Subcutaneous abdominal adipose tissue (tissue), 5 donors: ENCODE data around the gene EMC1.
"Not testable (repeated sequence)": the region's sequence is repeated elsewhere in the genome, so short reads cannot be mapped to it uniquely, and the experiment has no call there.

Experiments used
- H3K27ac ChIP-seq: one replicate; pipeline ENCODE4 v1.7.0; 2013; ENCODE audit warnings: low read depth, mild to moderate bottlenecking, inconsistent platforms, low read length, moderate library complexity
- H3K27me3 ChIP-seq, 5 donors: one replicate each; pipeline ENCODE4 v1.7.0; 2013; ENCODE audit warnings: low read length in 5 of 5, inconsistent platforms in 1 of 5; ENCODE audit not compliant: control insufficient read depth in 5 of 5, insufficient read depth in 4 of 5
- H3K36me3 ChIP-seq, 5 donors: one replicate each; pipeline ENCODE4 v1.7.0; 2013; ENCODE audit warnings: low read length in 5 of 5; ENCODE audit not compliant: control insufficient read depth in 5 of 5, insufficient read depth in 5 of 5
- H3K4me1 ChIP-seq, 5 donors: one replicate each; pipeline ENCODE4 v1.7.0; 2013; ENCODE audit warnings: low read length in 5 of 5, mild to moderate bottlenecking in 3 of 5, moderate library complexity in 1 of 5; ENCODE audit not compliant: control insufficient read depth in 5 of 5, insufficient read depth in 5 of 5
- H3K4me3 ChIP-seq, 5 donors: one replicate each; pipeline ENCODE4 v1.7.0; 2013; ENCODE audit warnings: low read length in 5 of 5, low read depth in 1 of 5
- H3K9ac ChIP-seq, 5 donors: one replicate each; pipeline ENCODE4 v1.7.0; 2013; ENCODE audit warnings: low read length in 5 of 5, mild to moderate bottlenecking in 4 of 5, moderate library complexity in 3 of 5
- H3K9me3 ChIP-seq, 5 donors: one replicate each; pipeline ENCODE4 v1.7.0; 2013; ENCODE audit warnings: low read length in 5 of 5; ENCODE audit not compliant: control insufficient read depth in 5 of 5
- donor health status: healthy.
- donor health status: healthy.
- donor health status: healthy.
- donor health status: healthy.
- donor health status: healthy.

Gene EMC1

DNA sequence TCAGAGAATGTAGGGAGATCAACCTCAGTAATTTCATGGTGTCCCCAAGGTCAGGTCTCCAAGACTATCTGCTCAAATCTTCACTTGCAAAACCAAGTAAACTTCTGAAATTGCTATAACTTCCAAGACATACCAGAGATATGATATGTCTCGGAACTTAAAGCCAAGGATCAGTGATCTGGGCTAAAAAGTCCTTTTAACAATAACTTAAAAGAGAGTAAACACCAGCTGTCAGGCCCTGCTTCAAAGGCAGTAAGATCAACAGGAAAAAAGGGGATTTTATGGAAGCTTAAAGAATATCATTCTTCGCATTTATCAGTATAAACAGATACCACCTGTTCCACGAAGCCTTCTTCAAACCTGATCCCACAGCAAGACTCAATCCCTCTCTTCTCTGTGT lies 55.0 kb downstream of the EMC1 start:
- Histone ChIP-seq H3K27ac (no peak overlapping the region), H3K4me1 (no peaks in the 10 kb centered on the region), H3K36me3 (peaks cover 62 to 89% (median 77%) of the 10 kb centered on the region in 5 donors), H3K9me3 (no peaks in the 10 kb centered on the region), H3K27me3 (no peaks in the 10 kb centered on the region), H3K9ac (no peak overlapping the region), H3K4me3 (no peak overlapping the region)

DNA sequence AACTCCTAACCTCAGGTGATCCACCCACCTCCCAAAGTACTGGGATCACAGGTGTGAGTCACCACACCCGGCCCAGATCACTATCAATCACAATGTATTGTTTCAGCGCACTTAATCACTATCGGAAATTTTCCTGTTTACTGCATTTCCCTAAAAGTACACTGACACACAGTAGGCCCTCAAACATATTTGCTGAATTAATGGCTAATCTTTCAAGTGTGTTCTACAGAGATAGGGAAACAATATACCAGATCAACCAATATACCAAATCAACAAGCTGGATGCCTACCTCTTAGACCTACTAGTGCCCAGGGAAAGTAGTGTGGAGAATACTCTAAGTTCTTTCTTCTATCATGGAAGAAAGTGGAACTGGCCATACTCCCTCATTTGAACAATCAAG lies 58.3 kb downstream of the EMC1 start:
- H3K36me3 ChIP-seq, result peaks cover 62 to 91% (median 76%) of the 10 kb centered on the region in 5 donors

DNA sequence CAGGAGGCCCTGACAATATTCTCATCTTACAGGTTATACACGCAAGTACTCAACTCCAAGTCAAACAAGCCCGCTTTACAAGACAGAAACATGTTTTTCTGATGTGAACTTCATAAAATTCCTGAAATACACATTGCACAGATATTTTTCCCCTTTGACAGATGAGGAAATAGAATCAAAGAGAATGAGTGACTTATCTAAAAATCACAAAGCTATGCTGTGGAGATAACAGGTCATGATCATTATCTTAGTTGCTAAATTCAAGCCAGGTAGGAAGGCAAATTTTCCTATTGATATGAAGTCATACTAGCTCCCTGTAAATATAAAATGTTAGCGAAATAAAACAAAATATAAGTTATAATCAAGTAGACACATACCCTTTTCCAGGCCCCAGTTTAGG lies 59.5 kb downstream of the EMC1 start:
- Histone ChIP-seq H3K36me3 (peaks cover 60 to 88% (median 72%) of the 10 kb centered on the region in 5 donors), H3K27me3 (no peaks in the 10 kb centered on the region), H3K27ac (no peak overlapping the region), H3K4me3 (no peak overlapping the region), H3K9me3 (no peaks in the 10 kb centered on the region), H3K4me1 (peaks cover 0 to 12% (median 0%) of the 10 kb centered on the region in 5 donors), H3K9ac (no peak overlapping the region)

More for the DNA sequence above, 58.3 kb downstream of the EMC1 start:
- Histone ChIP-seq H3K4me1 (peaks cover 0 to 12% (median 0%) of the 10 kb centered on the region in 5 donors), H3K9me3 (no peaks in the 10 kb centered on the region), H3K4me3 (no peak overlapping the region), H3K27ac (no peak overlapping the region), H3K27me3 (no peaks in the 10 kb centered on the region), H3K9ac (no peak overlapping the region)

DNA sequence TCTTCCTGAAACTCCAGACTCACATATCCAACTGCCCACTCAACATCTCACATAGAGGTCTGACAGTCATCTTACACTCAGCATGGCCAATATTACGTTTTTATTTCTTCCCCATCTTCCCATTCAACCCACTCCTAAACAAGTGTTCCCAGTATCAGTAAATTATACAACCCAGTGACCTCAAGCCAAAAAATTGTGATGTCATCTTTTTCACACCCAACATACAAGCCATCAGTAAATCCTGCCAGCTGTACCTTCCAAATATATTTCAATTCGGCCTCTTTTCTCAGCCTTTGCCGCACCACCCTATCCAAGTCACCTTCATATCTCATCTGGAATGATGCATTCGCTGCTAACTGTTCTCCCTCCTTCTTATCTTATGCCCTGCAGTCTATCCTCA lies 60.9 kb downstream of the EMC1 start:
- H3K4me1 ChIP-seq, result peaks cover 0 to 12% (median 0%) of the 10 kb centered on the region in 5 donors
- no peaks in the 10 kb centered on the region for H3K9me3 ChIP-seq
- no peak overlapping the region for H3K4me3 ChIP-seq
- no peak overlapping the region for H3K27ac ChIP-seq
- H3K27me3 ChIP-seq, result no peaks in the 10 kb centered on the region
- H3K9ac ChIP-seq, result no peak overlapping the region
- H3K36me3 ChIP-seq, result peaks cover 55 to 87% (median 70%) of the 10 kb centered on the region in 5 donors

DNA sequence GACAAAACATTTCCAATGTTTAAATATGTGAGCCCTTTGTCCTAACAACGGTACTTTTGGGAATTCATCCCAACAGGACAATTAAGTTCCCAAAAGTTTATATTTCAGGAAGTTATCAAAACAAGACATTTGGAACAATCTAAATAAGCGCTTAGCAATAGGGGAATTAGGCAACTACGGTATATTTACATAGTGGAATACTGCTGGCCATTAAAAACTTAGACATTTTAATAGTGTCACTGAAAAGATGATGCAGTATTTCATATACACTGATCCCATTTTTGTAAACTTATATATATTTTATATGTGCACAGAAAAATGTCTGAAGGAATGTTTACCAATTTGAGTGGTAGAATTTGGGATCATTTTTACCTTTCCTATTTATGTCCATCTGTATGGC lies 62.1 kb downstream of the EMC1 start:
- Histone ChIP-seq H3K4me1 (peaks cover 0 to 12% (median 0%) of the 10 kb centered on the region in 5 donors), H3K27ac (no peak overlapping the region), H3K9me3 (no peaks in the 10 kb centered on the region), H3K27me3 (no peaks in the 10 kb centered on the region), H3K4me3 (no peak overlapping the region), H3K9ac (no peak overlapping the region), H3K36me3 (peaks cover 62 to 91% (median 81%) of the 10 kb centered on the region in 5 donors)

DNA sequence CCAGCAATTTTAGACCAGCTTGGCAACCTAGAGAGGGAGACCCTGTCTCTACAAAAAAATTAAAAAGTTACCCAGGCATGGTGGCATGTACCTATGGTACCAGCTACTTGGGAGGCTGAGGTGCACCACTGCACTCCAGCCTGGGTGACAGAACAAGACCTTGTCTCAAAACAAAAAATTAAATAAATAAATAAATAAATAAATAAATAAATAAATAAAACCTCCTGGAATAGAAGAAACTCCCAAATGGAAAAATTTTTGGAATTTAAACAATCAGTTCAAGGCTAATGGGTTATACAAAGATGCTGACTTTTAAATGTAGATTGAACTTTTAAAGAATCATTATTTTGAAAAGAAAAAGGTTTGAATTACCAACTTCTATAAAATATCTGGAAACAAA lies 63.5 kb downstream of the EMC1 start:
- Histone ChIP-seq H3K4me1 (peaks cover 0 to 12% (median 0%) of the 10 kb centered on the region in 5 donors), H3K27ac (no peak overlapping the region), H3K36me3 (peaks cover 62 to 91% (median 81%) of the 10 kb centered on the region in 5 donors), H3K9me3 (no peaks in the 10 kb centered on the region), H3K9ac (no peak overlapping the region), H3K4me3 (no peak overlapping the region), H3K27me3 (no peaks in the 10 kb centered on the region)

DNA sequence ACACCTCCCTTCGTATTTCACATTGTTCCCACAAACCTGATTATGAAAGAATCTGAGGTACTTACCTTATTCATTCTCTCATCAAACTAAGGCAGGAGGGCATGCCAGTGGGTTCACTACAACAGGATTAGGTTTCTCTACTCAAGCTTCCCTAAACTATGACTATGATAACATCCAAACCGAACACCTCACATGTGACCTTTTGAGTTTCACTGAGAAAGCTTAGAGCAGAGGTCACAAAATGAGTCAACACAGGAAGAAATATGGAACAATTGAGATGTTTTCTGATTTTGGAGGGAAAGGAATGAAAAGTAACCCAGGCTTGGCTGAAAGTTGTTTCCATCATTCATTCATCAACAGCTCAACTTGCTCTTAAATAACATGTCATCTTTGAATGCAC lies 65.3 kb downstream of the EMC1 start:
- peaks cover 66 to 91% (median 84%) of the 10 kb centered on the region in 5 donors for H3K36me3 ChIP-seq
- no peaks in the 10 kb centered on the region for H3K9me3 ChIP-seq
- peaks cover 0 to 12% (median 0%) of the 10 kb centered on the region in 5 donors for H3K4me1 ChIP-seq
- H3K27me3 ChIP-seq, result no peaks in the 10 kb centered on the region
- H3K27ac ChIP-seq, result no peak overlapping the region
- H3K4me3 ChIP-seq, result no peak overlapping the region
- no peak overlapping the region for H3K9ac ChIP-seq

DNA sequence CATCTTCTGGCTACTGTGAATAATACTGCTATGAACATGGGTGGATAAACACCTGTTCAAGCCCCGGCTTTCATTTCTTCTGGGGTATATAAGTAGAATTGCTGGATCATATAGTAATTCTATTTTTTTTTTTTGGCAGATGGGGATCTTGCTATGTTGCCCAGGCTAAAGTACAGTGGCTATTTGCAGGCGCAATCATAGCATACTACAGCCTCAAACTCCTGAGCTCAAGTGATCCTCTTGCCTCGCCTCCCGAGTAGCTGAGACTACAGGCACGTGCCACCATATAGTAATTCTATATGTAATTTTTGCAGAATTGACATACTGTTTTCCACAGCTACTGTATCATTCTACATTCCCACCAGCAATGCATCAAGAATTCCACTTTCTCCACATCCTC lies 69.1 kb downstream of the EMC1 start:
- Histone ChIP-seq H3K36me3 (peaks cover 68 to 93% (median 86%) of the 10 kb centered on the region in 5 donors), H3K27ac (no peak overlapping the region), H3K9me3 (no peaks in the 10 kb centered on the region), H3K4me3 (no peak overlapping the region), H3K4me1 (no peaks in the 10 kb centered on the region), H3K27me3 (no peaks in the 10 kb centered on the region), H3K9ac (no peak overlapping the region)

DNA sequence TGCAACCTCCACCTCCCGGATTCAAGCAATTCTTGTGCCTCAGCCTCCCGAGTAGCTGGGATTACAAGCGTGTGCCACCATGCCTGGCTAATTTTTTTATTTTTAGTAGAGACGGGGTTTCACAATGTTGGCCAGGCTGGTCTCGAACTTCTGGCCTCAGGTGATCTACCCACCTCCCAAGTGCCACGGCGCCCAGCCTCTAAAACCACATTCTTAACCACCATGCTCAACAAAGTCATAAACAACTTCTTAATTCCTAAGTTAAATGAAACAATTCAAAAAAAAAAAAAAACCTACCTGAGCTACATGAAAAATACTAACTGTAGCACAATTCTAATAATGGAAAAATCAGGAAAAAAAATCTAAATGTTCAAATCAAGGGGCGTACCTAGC lies 71.1 kb downstream of the EMC1 start:
- not testable (repeated sequence) for H3K27ac ChIP-seq

DNA sequence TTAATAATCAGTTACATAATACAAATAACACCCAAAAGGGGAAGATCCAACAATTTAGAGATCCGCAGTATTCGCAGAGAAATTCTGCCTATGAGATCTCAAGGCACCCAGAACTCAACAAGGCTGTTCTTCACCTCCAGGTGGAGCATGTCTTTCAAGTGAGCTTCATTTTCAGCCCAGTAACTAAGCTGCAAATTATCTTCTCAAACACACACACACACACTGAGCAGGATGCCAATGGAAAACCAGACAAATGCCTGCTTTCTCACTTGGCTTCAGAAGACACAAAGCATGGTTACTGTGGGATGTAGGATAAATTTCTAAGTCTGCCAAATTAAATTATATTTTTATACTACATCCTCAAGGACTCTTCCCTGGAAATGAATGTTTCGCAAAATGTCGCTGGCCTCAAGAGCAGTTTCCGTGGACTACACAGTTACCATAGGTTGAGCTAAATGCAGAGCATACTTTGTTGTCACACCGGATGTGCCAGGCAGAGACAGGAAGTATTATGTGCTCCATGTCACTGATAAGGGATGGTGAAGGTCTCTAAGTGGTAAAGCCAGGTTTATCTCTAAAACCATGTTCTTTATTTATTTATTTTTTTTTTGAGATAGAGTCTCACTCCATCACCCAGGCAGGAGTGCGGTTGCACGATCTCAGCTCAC lies 71.6 kb downstream of the EMC1 start:
- Histone ChIP-seq H3K27me3 (no peaks in the 10 kb centered on the region), H3K36me3 (peaks cover 67 to 94% (median 89%) of the 10 kb centered on the region in 5 donors), H3K27ac (no peak overlapping the region), H3K4me3 (no peak overlapping the region), H3K9ac (no peak overlapping the region), H3K4me1 (no peaks in the 10 kb centered on the region), H3K9me3 (no peaks in the 10 kb centered on the region)

More for the DNA sequence above, 71.1 kb downstream of the EMC1 start:
- H3K9me3 ChIP-seq, H3K27me3 ChIP-seq, H3K9ac ChIP-seq, H3K4me3 ChIP-seq, H3K4me1 ChIP-seq: not testable (repeated sequence)
- H3K36me3 ChIP-seq, result peaks cover 66 to 94% (median 89%) of the 10 kb centered on the region in 5 donors
